Measurements from ENCODE around the gene MAML1. TPM values are rescaled to one million over a fixed set of nuclear protein-coding genes. Genes with fewer than 3 reads are reported as not detected.

The MAML1 gene
- total RNA-seq, 2 donors from 2014 or later = 18.1 to 18.2 TPM

- Histone ChIP-seq H3K4me1 (peaks cover 58% of the 10 kb centered on the region), H3K36me3 (replicated peaks in 1 of 2; ENCODE audit: insufficient read depth in 1 of 2, low read depth in 2 of 2) (peaks cover 14 to 28% of the 10 kb centered on the region in 2 donors), H3K4me3 (no peak overlapping the region), H3K9me3 (no peaks in the 10 kb centered on the region), H3K27me3 (no peaks in the 10 kb centered on the region), H3K27ac (no peak overlapping the region)
- WGBS, 2 donors = 46 to 51% methylated on average over 3 of the region's 3 CpGs
- DNase-seq = no peak
- TF ChIP-seq CTCF (IDR thresholded peaks at IDR 0.05) (no peak), POLR2A (IDR thresholded peaks at IDR 0.05) (no peak)
- no peak for ATAC-seq
- intact Hi-C loops (cut with DNase I) = no loop called here
Observed at GRCh38 chr5:179824745-179825112, 92.1 kb downstream of the MAML1 start.

DNA sequence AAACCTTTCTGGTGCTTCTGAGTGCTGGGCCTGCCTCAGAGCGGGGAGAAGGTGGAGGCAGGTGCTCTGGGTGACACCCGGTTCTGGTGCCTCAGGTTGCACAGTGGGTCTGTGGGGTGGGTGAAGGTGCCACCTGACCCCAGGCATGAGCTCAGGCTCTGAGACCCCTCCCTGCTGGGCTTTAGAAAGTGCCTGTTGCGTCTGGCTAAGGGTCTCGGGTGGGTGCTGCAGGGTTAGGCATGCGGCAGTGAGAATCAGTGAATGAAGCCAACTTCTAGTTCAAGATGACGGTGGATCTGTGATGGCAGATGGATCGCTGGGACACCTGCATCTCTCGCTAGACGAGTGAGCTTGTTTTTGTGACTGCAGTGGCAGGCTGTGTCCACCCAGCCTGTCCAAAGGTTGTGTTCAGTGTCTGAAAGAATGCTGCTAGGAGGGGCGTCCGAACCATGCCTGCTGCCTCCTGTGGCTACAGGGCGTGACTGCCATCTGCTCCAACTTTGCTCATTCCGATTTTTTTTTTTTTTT is 93.1 kb downstream of the MAML1 start:
- intact Hi-C loops (cut with DNase I) = no loop called here
- DNase-seq (peak in 1 of 4 donors; percentile 29), ATAC-seq (no peak)
- Histone ChIP-seq H3K9me3 (no peaks in the 10 kb centered on the region), H3K27ac (no peak overlapping the region), H3K36me3 (replicated peaks in 1 of 2; ENCODE audit: insufficient read depth in 1 of 2, low read depth in 2 of 2) (peaks cover 19 to 30% of the 10 kb centered on the region in 2 donors), H3K27me3 (no peaks in the 10 kb centered on the region), H3K4me3 (no peak overlapping the region), H3K4me1 (peaks cover 51% of the 10 kb centered on the region)
- TF ChIP-seq CTCF (IDR thresholded peaks at IDR 0.05) (peak in 1 of 7 experiments; percentile 4), POLR2A (IDR thresholded peaks at IDR 0.05) (no peak)
- WGBS, 2 donors = 78 to 79% methylated on average over 8 to 13 of the region's 13 CpGs

MicroRNA genes within 50 kb of the gene (microRNA counts, 767-probe panel; counts per million panel counts)
- 0 to 736 counts per million in 2 donors for microRNA hsa-miR-1229

Small RNA genes lying within 50 kb of the gene (microRNA-seq; reads per million reads assigned to microRNA genes)
- 2.3 to 2.7 reads per million in 2 donors for gene MIR1229 (ENCODE audit: borderline number of aligned reads in 2 of 2, borderline replicate concordance in 2 of 2)

Small RNA genes lying within 50 kb of the gene (small RNA-seq; reads per million reads assigned to genes)
- gene MIR1229 = not detected

Other genes with a start within 250 kb of the MAML1 start
- 10 to 100 TPM; 26.2 to 38.2 TPM for gene RUFY1, start 182.3 kb upstream of the MAML1 start, total RNA-seq
- 100 to 1,000 TPM; 335 to 732 TPM for gene HNRNPH1, start 109.2 kb upstream of the MAML1 start, total RNA-seq
- not detected for gene CBY3, start 51.8 kb upstream of the MAML1 start, total RNA-seq
- 100 to 1,000 TPM; 262 to 401 TPM for gene CANX, start 33.9 kb upstream of the MAML1 start, total RNA-seq
- 10 to 100 TPM; 10.6 to 16.2 TPM for gene LTC4S, start 61.2 kb downstream of the MAML1 start, total RNA-seq
- gene MGAT4B, start 74.0 kb downstream of the MAML1 start, total RNA-seq = 10 to 100 TPM; 89.0 to 90.0 TPM
- gene SQSTM1, start 88.1 kb downstream of the MAML1 start, total RNA-seq = 100 to 1,000 TPM; 249 to 606 TPM
- 10 to 100 TPM; 23.4 to 34.8 TPM for gene MRNIP, start 126.0 kb downstream of the MAML1 start, total RNA-seq
- gene TBC1D9B, start 175.1 kb downstream of the MAML1 start, total RNA-seq = 100 to 1,000 TPM in 1 of 2 donors, 10 to 100 TPM in 1; 69.8 to 121 TPM

All from body of pancreas (tissue), 4 donors.